ENCODE data around the gene DMXL2.

DMXL2 gene

GRCh38 chr15:51401872-51402517, 220.6 kb downstream of the DMXL2 start:
- DNase-seq = no peak

GRCh38 chr15:51401051-51401780, 221.4 kb downstream of the DMXL2 start:
- DNase-seq = no peak

GRCh38 chr15:51398626-51399025, 223.9 kb downstream of the DMXL2 start:
- DNase-seq = no peak

Measured in DMS153 (cell line).